Measurements from ENCODE around the gene CYSRT1. TPM values are rescaled to one million over a fixed set of nuclear protein-coding genes. Genes with fewer than 3 reads are reported as not detected.

The CYSRT1 gene
- total RNA-seq, 1 experiment from 2014 or later = 1.0 TPM

GRCh38 chr9:137244486-137245449, 19.8 kb downstream of the CYSRT1 start:
- Mint-ChIP-seq H3K27me3 (ENCODE audit: low read depth) (peaks cover 35% of the 10 kb centered on the region), H3K4me3 (peak overlapping the region in 1 of 2 experiments; percentile 54; a peak in 2 of 5 replicates), H3K27ac (peak overlapping the region; percentile 39 to 80 (median 79); a peak in 5 of 7 replicates), H3K9me3 (no peaks in the 10 kb centered on the region; a peak in 2 of 5 replicates), H3K36me3 (ENCODE audit: insufficient read depth in 1 of 3, low read depth in 3 of 3) (peaks cover 19 to 26% (median 19%) of the 10 kb centered on the region in 3 experiments), H3K4me1 (peaks cover 17 to 26% of the 10 kb centered on the region in 2 experiments)
- H2BK12ac ChIP-seq (ENCODE audit: insufficient read length, low read depth, low read length) = no peak overlapping the region
- H4K91ac ChIP-seq (ENCODE audit: insufficient read length, low read depth, low read length) = no peak overlapping the region
- H2BK20ac ChIP-seq (ENCODE audit: low read depth, low read length, poor library complexity, severe bottlenecking) = no peak overlapping the region
- H4K5ac ChIP-seq (ENCODE audit: insufficient read length, low read depth, low read length) = no peak overlapping the region
- no peak overlapping the region for H2BK120ac ChIP-seq (ENCODE audit: low read depth, low read length, poor library complexity, severe bottlenecking)
- H3K79me2 ChIP-seq (ENCODE audit: insufficient read depth, low read length) = no peaks in the 10 kb centered on the region
- H3K18ac ChIP-seq (ENCODE audit: insufficient read length, low read depth, low read length) = no peak overlapping the region
- H4K8ac ChIP-seq (replicated peaks; ENCODE audit: insufficient read length, low read depth, low read length) = no peak overlapping the region
- H3K27ac ChIP-seq (ENCODE audit: insufficient read length, low read depth, low read length) = no peak overlapping the region
- H3K56ac ChIP-seq (ENCODE audit: insufficient read length, low read depth, low read length) = no peak overlapping the region
- no peak overlapping the region for H2AFZ ChIP-seq (ENCODE audit: low read length)
- H3K4me1 ChIP-seq (ENCODE audit: insufficient read depth, low read length) = no peaks in the 10 kb centered on the region; the same call in 1 of the 2 replicates
- H3K79me1 ChIP-seq (ENCODE audit: insufficient read depth, low read depth, low read length, poor library complexity, severe bottlenecking) = no peaks in the 10 kb centered on the region
- no peak overlapping the region for H3K23ac ChIP-seq (ENCODE audit: insufficient read length, low read depth, low read length)
- peak; percentile 67 for DNase-seq
- TF ChIP-seq CTCF (conservative IDR thresholded peaks at IDR 0.05) = no peak
- no peak overlapping the region for H3K4me2 ChIP-seq (ENCODE audit: insufficient read depth, insufficient read length, low read length)
- H3T11ph ChIP-seq (ENCODE audit: low read length) = no peak overlapping the region
- H3K27me3 ChIP-seq (ENCODE audit: insufficient read depth, low read length) = no peaks in the 10 kb centered on the region
- H2AK5ac ChIP-seq (ENCODE audit: insufficient read length, low read length) = no peak overlapping the region
- H3K23me2 ChIP-seq (ENCODE audit: insufficient read length, low read depth, low read length, poor library complexity, severe bottlenecking) = peaks cover 12% of the 10 kb centered on the region
- no peaks in the 10 kb centered on the region for H3K9me3 ChIP-seq (ENCODE audit: control insufficient read depth, low read depth, low read length)
- H3K9ac ChIP-seq (ENCODE audit: extremely low read depth, insufficient read length, low read length) = no peak overlapping the region
- no peak overlapping the region for H2BK5ac ChIP-seq (ENCODE audit: insufficient read length, low read length)
- no peak overlapping the region for H3K14ac ChIP-seq (ENCODE audit: insufficient read depth, low read length)
- H2BK15ac ChIP-seq (ENCODE audit: low read depth, low read length) = no peak overlapping the region
- no peak overlapping the region for H3K4ac ChIP-seq (ENCODE audit: low read depth, low read length)
- H4K20me1 ChIP-seq (ENCODE audit: control insufficient read depth, insufficient read depth, insufficient read length) = peaks cover 3% of the 10 kb centered on the region
- no CpG with 5 or more reads among the region's 36 CpGs for WGBS (ENCODE audit: extremely low coverage, insufficient read length, low lambda C conversion rate)

All from H9 (cell line).